PFSK-1 (cell line): Measurements from ENCODE around the gene AANAT.

Experiments used
- FOXP2 ChIP-seq: optimal IDR thresholded peaks from 2 replicates; pipeline ENCODE3; 2011; ENCODE audit warnings: borderline replicate concordance, control low read depth, inconsistent platforms; ENCODE audit not compliant: insufficient read depth; ENCODE audit errors: extremely low read length, extremely low read depth
- POLR2AphosphoS5 ChIP-seq: IDR thresholded peaks from 2 replicates; pipeline ENCODE4 v1.6.1; 2012; ENCODE audit warnings: low read depth, mild to moderate bottlenecking, control low read depth, low read length, moderate library complexity
- REST ChIP-seq, 2 experiments: IDR thresholded peaks; 2 replicates each; pipeline versions ENCODE4 v1.6.1 to v1.8.0; 2011 to 2012; ENCODE audit warnings: low read depth in 2 of 2, low read length in 2 of 2, control low read depth in 1 of 2, inconsistent platforms in 1 of 2, mild to moderate bottlenecking in 1 of 2, moderate library complexity in 1 of 2; ENCODE audit not compliant: insufficient read depth in 1 of 2
- SIN3A ChIP-seq: IDR thresholded peaks from 2 replicates; pipeline ENCODE4 v1.6.1; 2012; ENCODE audit warnings: mild to moderate bottlenecking, low read length, moderate library complexity, borderline replicate concordance; ENCODE audit not compliant: insufficient read depth
- TAF1 ChIP-seq: IDR thresholded peaks from 2 replicates; pipeline ENCODE4 v1.6.1; 2012; ENCODE audit warnings: low read length, control low read depth, borderline replicate concordance; ENCODE audit not compliant: insufficient read depth

Gene AANAT

DNA sequence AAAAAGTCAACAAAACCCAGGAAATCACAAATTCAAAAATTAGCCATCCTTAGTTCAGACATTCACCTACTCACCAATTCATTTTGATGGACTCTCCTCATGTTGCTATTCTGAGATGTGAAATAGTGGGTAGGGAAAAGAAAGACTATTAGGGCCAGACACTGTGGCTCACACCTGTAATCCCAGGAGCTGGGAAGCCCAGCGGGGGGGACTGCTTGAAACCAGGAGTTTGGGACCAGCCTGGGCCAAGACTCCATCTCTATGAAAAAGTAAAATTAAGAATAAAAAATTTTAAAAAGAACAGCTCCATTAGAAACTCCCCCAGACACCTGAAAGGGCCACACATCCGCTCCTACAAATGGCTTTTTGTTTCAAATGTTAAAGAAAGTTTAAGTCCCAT is 35.9 kb upstream of the AANAT start:
- no peak for TF ChIP-seq REST (IDR thresholded peaks at IDR 0.05; ENCODE audit: insufficient read depth in 1 of 2, low read depth in 2 of 2, low read length in 2 of 2)
- no peak for TF ChIP-seq SIN3A
- TF ChIP-seq POLR2AphosphoS5 = no peak
- TF ChIP-seq TAF1 = no peak
- TF ChIP-seq FOXP2 = no peak

GRCh38 chr17:76432004-76432403 is 35.4 kb upstream of the AANAT start:
- TF ChIP-seq POLR2AphosphoS5 (no peak), SIN3A (no peak), TAF1 (no peak), FOXP2 (no peak), REST (IDR thresholded peaks at IDR 0.05; ENCODE audit: insufficient read depth in 1 of 2, low read depth in 2 of 2, low read length in 2 of 2) (no peak)

DNA sequence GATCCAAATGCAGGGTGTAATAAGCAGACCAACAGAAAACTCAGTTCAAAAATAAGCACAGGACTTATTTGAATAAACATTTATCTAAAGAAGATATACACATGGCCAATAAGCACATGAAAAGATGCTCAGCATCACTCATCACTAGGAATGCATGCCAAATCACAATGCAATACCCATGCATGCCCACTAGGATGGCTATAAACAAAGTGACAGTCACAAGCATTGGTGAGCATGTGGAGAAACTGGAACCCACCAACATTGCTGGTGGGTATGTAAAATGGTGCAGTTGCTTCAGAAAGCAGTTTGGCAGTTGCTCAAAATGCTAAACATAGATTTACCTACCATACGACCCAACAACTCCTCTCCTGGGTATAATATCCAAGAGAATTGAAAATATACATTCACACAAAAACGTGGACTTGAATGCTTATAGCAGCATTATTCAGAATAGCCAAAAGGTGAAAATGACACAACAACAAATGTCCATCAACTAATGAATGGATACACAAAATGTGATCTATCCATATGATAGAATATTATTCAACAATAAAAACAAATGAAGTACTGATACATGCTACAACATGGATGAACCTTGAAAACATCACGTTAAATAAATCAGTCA is 34.6 kb upstream of the AANAT start:
- TF ChIP-seq SIN3A (no peak), REST (IDR thresholded peaks at IDR 0.05; ENCODE audit: insufficient read depth in 1 of 2, low read depth in 2 of 2, low read length in 2 of 2) (no peak), FOXP2 (no peak), POLR2AphosphoS5 (no peak), TAF1 (no peak)

DNA sequence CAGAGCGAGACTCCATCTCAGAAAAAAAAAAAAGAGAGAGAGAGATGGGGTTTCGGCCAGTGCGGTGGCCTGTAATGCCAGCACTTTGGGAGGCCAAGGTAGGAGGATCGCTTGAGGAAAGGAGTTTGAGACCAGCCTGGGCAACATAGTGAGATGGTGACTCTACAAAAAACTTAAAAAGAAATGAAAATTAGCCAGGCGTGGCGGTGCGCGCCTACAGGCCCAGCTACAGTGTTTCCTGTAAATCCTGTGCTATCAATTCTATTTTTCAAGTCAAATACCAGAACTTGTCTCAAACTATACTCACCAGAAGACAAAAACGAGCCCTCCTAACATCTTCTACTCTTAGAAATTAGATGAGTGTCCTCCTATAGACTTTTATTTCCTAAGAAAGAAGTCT is 33.7 kb upstream of the AANAT start:
- TF ChIP-seq POLR2AphosphoS5 = no peak
- no peak for TF ChIP-seq FOXP2
- no peak for TF ChIP-seq REST (IDR thresholded peaks at IDR 0.05; ENCODE audit: insufficient read depth in 1 of 2, low read depth in 2 of 2, low read length in 2 of 2)
- TF ChIP-seq TAF1 = no peak
- no peak for TF ChIP-seq SIN3A

DNA sequence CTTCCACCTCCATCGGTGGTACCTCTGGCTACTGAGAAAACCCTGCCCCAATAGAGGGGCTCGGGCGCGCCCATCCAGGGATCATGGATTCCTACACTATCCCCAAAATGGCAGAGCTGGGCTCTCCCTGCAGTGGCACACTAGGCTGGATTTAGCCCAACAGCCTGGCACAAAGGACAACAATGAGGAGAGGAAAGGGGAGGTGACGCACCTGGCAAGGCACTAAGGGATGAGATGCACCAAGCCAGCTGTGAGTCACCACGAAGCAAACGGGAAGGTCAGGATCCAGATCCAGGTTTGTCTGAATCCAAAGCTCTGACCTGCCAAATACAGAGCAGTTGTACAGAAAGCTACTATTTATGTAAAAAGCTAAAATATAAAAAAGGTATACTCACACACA is 32.5 kb upstream of the AANAT start:
- TF ChIP-seq SIN3A (no peak), POLR2AphosphoS5 (no peak), FOXP2 (no peak), REST (IDR thresholded peaks at IDR 0.05; ENCODE audit: insufficient read depth in 1 of 2, low read depth in 2 of 2, low read length in 2 of 2) (no peak), TAF1 (no peak)
